Liver (tissue), 9 donors: ENCODE results near the gene CTNNBL1. TPM values are rescaled to one million over a fixed set of nuclear protein-coding genes. Genes with fewer than 3 reads are reported as not detected.

ENCODE experiments used
- DNase-seq: peaks from one replicate; pipeline ENCODE4 v3.0.0-alpha.2; 2017; ENCODE audit warnings: low spot score
- H3K27ac ChIP-seq, 2 donors: one replicate each; pipeline ENCODE4 v1.7.0; 2013; ENCODE audit warnings: inconsistent platforms in 2 of 2, low read length in 2 of 2, control low read depth in 1 of 2, low read depth in 1 of 2, mild to moderate bottlenecking in 1 of 2
- H3K27me3 ChIP-seq, 4 donors: one replicate each; pipeline versions ENCODE4 v1.6.1 to v1.7.0; 2013; ENCODE audit warnings: low read length in 3 of 4, inconsistent platforms in 1 of 4, mild to moderate bottlenecking in 1 of 4, moderate library complexity in 1 of 4; ENCODE audit not compliant: control insufficient read depth in 4 of 4, insufficient read depth in 4 of 4
- H3K36me3 ChIP-seq, 4 donors: one replicate each; pipeline versions ENCODE4 v1.6.1 to v1.7.0; 2013; ENCODE audit warnings: low read length in 3 of 4, mild to moderate bottlenecking in 3 of 4, low read depth in 1 of 4, moderate library complexity in 1 of 4; ENCODE audit not compliant: control insufficient read depth in 4 of 4, insufficient read depth in 3 of 4
- H3K4me1 ChIP-seq, 4 donors: one replicate each; pipeline versions ENCODE4 v1.6.1 to v1.7.0; 2013; ENCODE audit warnings: low read length in 3 of 4, mild to moderate bottlenecking in 3 of 4, moderate library complexity in 1 of 4; ENCODE audit not compliant: control insufficient read depth in 4 of 4, insufficient read depth in 4 of 4
- H3K4me3 ChIP-seq, 3 donors: one replicate each; pipeline versions ENCODE4 v1.6.1 to v1.7.0; 2013; ENCODE audit warnings: low read length in 3 of 3, control low read depth in 1 of 3, low read depth in 1 of 3, mild to moderate bottlenecking in 1 of 3
- H3K9ac ChIP-seq, 2 donors: one replicate each; pipeline ENCODE4 v1.7.0; 2013; ENCODE audit warnings: low read length in 2 of 2, mild to moderate bottlenecking in 2 of 2, moderate library complexity in 2 of 2, control low read depth in 1 of 2, low read depth in 1 of 2
- H3K9me3 ChIP-seq, 4 donors: one replicate each; pipeline versions ENCODE4 v1.6.1 to v1.7.0; 2013; ENCODE audit warnings: low read length in 3 of 4; ENCODE audit not compliant: control insufficient read depth in 4 of 4
- ATF3 ChIP-seq: IDR thresholded peaks from 2 replicates; pipeline ENCODE4 v1.6.1; 2016; ENCODE audit warnings: antibody characterized with exemption
- CTCF ChIP-seq: fragments of 150-350 bp; IDR thresholded peaks from 2 replicates; pipeline ENCODE4 v1.5.1; 2017; ENCODE audit warnings: improper control_type of control experiment, low read depth, low read length; ENCODE audit not compliant: missing input control
- EGR1 ChIP-seq, 2 donors: IDR thresholded peaks; 2 replicates each; pipeline ENCODE4 v1.6.1; 2016 to 2018; ENCODE audit warnings: antibody characterized with exemption in 2 of 2, low read depth in 2 of 2
- HNF4A ChIP-seq, 2 donors: conservative IDR thresholded peaks; 2 replicates each; pipeline ENCODE4 v1.6.1; 2016; ENCODE audit warnings: antibody characterized with exemption in 2 of 2, mild to moderate bottlenecking in 2 of 2
- MAX ChIP-seq: IDR thresholded peaks from 2 replicates; pipeline ENCODE4 v1.6.1; 2016; ENCODE audit warnings: antibody characterized with exemption
- NR2F2 ChIP-seq: IDR thresholded peaks from 2 replicates; pipeline ENCODE4 v1.6.1; 2016; ENCODE audit warnings: antibody characterized with exemption
- RAD21 ChIP-seq, 2 donors: IDR thresholded peaks; 2 replicates each; pipeline ENCODE4 v1.6.1; 2016; ENCODE audit warnings: antibody characterized with exemption in 2 of 2, mild to moderate bottlenecking in 2 of 2
- REST ChIP-seq: IDR thresholded peaks from 2 replicates; pipeline ENCODE4 v1.6.1; 2016; ENCODE audit warnings: antibody characterized with exemption, mild to moderate bottlenecking
- RXRA ChIP-seq, 2 donors: IDR thresholded peaks; 2 replicates each; pipeline ENCODE4 v1.6.1; 2017 to 2018; ENCODE audit warnings: antibody characterized with exemption in 2 of 2, mild to moderate bottlenecking in 1 of 2
- SP1 ChIP-seq: IDR thresholded peaks from 2 replicates; pipeline ENCODE4 v1.6.1; 2018; ENCODE audit warnings: antibody characterized with exemption, mild to moderate bottlenecking
- YY1 ChIP-seq: IDR thresholded peaks from 2 replicates; pipeline ENCODE4 v1.6.1; 2016; ENCODE audit warnings: antibody characterized with exemption, mild to moderate bottlenecking
- ZBTB33 ChIP-seq: IDR thresholded peaks from 2 replicates; pipeline ENCODE4 v1.6.1; 2016; ENCODE audit warnings: antibody characterized with exemption
- WGBS: extraction: QIAGEN DNeasy Blood & Tissue Kit; methylation state at CpG from one replicate; pipeline ENCODE4 v1.1.7; 2013; 5-methylcytosine and 5-hydroxymethylcytosine counted together
- polyA plus RNA-seq, 2 donors: library from polyadenylated mRNA; stranded (reverse) in 1 of 2; unstranded in 1 of 2; fragments of 200-250 nt in 1 of 2; fragments of >200 nt in 1 of 2; fragmentation: Nextera tagmentation in 1 of 2; extraction: Ambion mirVana in 1 of 2; gene quantifications; one replicate each; pipeline versions ENCODE4 v1.2.1 to v1.2.3, GENCODE V29; 2013 to 2015
- total RNA-seq, 2 donors: library from RNA; depleted of rRNA; stranded (reverse); fragments of >200 nt; gene quantifications; one replicate each; pipeline ENCODE4 v1.2.3, GENCODE V29; 2014
- donor health status: healthy.
- donor health status: healthy.
- donor health status: healthy.
- donor health status: healthy.
- donor health status: healthy.

Gene CTNNBL1
- total and polyA plus RNA-seq, 4 donors: 18.3 to 25.4 (median 20.3) TPM

- WGBS: 79% methylated on average over 2 of the region's 2 CpGs
- Histone ChIP-seq H3K4me1 (peaks cover 11 to 51% (median 32%) of the 10 kb centered on the region in 4 donors), H3K4me3 (no peak overlapping the region)
These were observed 34.8 kb downstream of the CTNNBL1 start for GRCh38 chr20:37728635-37728983.

GRCh38 chr20:37729452-37729851, 35.6 kb downstream of the CTNNBL1 start:
- Histone ChIP-seq H3K9ac (no peak overlapping the region), H3K4me1 (peaks cover 9 to 44% (median 23%) of the 10 kb centered on the region in 4 donors), H3K36me3 (peaks cover 0 to 12% (median 8%) of the 10 kb centered on the region in 4 donors), H3K4me3 (no peak overlapping the region), H3K27ac (no peak overlapping the region), H3K27me3 (no peaks in the 10 kb centered on the region), H3K9me3 (no peaks in the 10 kb centered on the region)
- TF ChIP-seq REST (no peak), MAX (no peak), RAD21 (IDR thresholded peaks at IDR 0.05) (no peak), RXRA (IDR thresholded peaks at IDR 0.05) (no peak), ZBTB33 (no peak), YY1 (no peak)
- no peak for DNase-seq
- WGBS: 84% methylated on average over 4 of the region's 4 CpGs

More at GRCh38 chr20:37728635-37728983, 34.8 kb downstream of the CTNNBL1 start:
- H3K9me3 ChIP-seq: no peaks in the 10 kb centered on the region
- TF ChIP-seq SP1 (no peak), CTCF (no peak)
- H3K27me3 ChIP-seq: no peaks in the 10 kb centered on the region
- DNase-seq: no peak
- H3K27ac ChIP-seq: no peak overlapping the region
- no peak overlapping the region for H3K9ac ChIP-seq
- peaks cover 2 to 12% (median 6%) of the 10 kb centered on the region in 4 donors for H3K36me3 ChIP-seq

- WGBS: 88% methylated on average over 3 of the region's 3 CpGs
- Histone ChIP-seq H3K9me3 (no peaks in the 10 kb centered on the region), H3K27ac (no peak overlapping the region), H3K27me3 (no peaks in the 10 kb centered on the region), H3K4me1 (peaks cover 6 to 39% (median 21%) of the 10 kb centered on the region in 4 donors), H3K4me3 (no peak overlapping the region), H3K9ac (no peak overlapping the region), H3K36me3 (peaks cover 0 to 12% (median 8%) of the 10 kb centered on the region in 4 donors)
- no peak for DNase-seq
- TF ChIP-seq RXRA (IDR thresholded peaks at IDR 0.05) (no peak), MAX (no peak), HNF4A (conservative IDR thresholded peaks at IDR 0.05) (no peak), ATF3 (no peak), YY1 (no peak), NR2F2 (no peak), EGR1 (IDR thresholded peaks at IDR 0.05; ENCODE audit: low read depth in 2 of 2) (no peak)
These were observed 36.1 kb downstream of the CTNNBL1 start for GRCh38 chr20:37729909-37730308.
